ENCODE measurements around the gene SPRYD3. TPM values are rescaled to one million over a fixed set of nuclear protein-coding genes. Genes with fewer than 3 reads are reported as not detected.
A peak's percentile ranks its signal among the peaks of the same experiment; 100 is the strongest.
"Not testable (repeated sequence)": the region's sequence is repeated elsewhere in the genome, so short reads cannot be mapped to it uniquely, and the experiment has no call there.

The SPRYD3 gene
- total and polyA plus RNA-seq, 9 donors: 15.2 to 23.6 (median 20.1) TPM

DNA sequence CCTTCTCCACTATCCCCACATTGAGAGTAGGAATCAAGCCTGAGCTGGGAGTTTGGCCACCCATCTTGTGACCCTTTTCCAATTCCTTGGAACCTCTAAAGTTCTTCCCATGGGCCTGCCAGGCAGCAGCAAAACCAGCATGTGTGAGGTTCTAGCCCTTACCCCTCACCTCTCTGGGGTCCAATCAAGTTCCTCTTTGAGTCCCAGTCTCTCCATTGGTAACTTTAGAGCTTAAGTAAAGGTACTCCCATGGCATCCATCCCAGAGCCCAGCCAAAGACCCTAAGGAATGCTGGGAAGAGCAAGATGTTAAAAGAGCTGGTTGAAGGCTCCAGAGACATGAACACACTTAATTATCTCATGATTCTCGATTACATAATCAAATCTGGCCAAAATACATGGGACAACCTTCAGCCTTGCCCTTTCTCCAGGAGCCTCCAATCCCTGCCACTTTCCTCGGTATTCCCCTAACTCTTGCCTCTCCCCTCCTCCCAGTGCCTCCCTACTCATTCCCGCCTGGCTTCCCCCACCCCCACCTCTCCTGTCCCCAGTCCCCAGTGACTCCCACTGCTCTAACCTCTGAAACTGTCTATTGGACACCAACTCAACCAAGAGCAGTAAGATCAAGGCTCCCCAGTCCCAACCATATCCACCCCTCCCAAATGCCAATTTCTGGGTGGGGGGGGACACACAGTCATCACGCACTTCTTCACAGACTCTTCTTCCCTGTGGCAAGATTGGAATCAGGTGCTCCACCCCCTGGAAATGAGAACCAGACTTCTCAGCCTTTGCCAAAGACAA, 34.1 kb downstream of the SPRYD3 start:
- Histone ChIP-seq H3K4me1 (ENCODE audit: control insufficient read depth, insufficient read depth, low read length) (peaks cover 68% of the 10 kb centered on the region), H3K27ac (ENCODE audit: low read length) (peak overlapping the region; percentile 98), H3K27me3 (ENCODE audit: control insufficient read depth, insufficient read depth, low read length) (no peaks in the 10 kb centered on the region), H3K4me3 (ENCODE audit: low read length) (no peak overlapping the region), H3K36me3 (ENCODE audit: control insufficient read depth, insufficient read depth, low read length) (peaks cover 13% of the 10 kb centered on the region), H3K9me3 (replicated peaks; ENCODE audit: control insufficient read depth, low read depth, low read length) (no peaks in the 10 kb centered on the region)
- DNase-seq: peak; percentile 49
- WGBS (ENCODE audit: insufficient coverage): 67% methylated on average over 3 of the region's 4 CpGs

DNA sequence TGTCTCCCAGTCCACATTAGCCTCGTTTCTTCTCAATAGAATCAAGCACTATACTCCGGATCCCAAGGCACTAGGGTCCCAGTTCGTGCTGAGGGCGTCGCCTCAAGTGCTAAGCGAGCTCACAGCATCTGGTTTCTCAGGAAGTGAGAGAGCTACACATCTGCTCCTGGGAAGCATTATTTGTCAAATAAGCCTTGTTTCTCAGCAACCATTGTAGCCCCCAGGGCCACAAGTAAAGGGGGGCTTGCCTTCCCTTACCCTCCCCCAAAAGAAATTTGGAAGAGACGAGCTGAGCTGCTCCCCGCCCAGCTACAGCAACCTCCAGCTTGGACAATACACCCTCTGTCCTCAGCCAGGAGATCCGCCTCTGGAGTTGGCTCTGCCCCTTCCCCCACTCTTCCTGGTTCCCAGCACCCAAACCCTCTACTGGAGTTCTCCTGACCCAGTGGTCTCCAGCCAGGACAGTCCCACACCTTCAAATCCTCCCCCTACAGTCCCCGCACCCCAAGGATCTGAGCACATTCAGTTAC, 35.1 kb downstream of the SPRYD3 start:
- no peaks in the 10 kb centered on the region for H3K27me3 ChIP-seq (ENCODE audit: control insufficient read depth, insufficient read depth, low read length)
- peak; percentile 97 for DNase-seq
- WGBS (ENCODE audit: insufficient coverage): 7% methylated on average over 5 of the region's 10 CpGs
- peak overlapping the region; percentile 6 for H3K4me3 ChIP-seq (ENCODE audit: low read length)
- H3K4me1 ChIP-seq (ENCODE audit: control insufficient read depth, insufficient read depth, low read length): peaks cover 58% of the 10 kb centered on the region
- peak overlapping the region; percentile 98 for H3K27ac ChIP-seq (ENCODE audit: low read length)
- peaks cover 23% of the 10 kb centered on the region for H3K36me3 ChIP-seq (ENCODE audit: control insufficient read depth, insufficient read depth, low read length)
- H3K9me3 ChIP-seq (replicated peaks; ENCODE audit: control insufficient read depth, low read depth, low read length): no peaks in the 10 kb centered on the region

DNA sequence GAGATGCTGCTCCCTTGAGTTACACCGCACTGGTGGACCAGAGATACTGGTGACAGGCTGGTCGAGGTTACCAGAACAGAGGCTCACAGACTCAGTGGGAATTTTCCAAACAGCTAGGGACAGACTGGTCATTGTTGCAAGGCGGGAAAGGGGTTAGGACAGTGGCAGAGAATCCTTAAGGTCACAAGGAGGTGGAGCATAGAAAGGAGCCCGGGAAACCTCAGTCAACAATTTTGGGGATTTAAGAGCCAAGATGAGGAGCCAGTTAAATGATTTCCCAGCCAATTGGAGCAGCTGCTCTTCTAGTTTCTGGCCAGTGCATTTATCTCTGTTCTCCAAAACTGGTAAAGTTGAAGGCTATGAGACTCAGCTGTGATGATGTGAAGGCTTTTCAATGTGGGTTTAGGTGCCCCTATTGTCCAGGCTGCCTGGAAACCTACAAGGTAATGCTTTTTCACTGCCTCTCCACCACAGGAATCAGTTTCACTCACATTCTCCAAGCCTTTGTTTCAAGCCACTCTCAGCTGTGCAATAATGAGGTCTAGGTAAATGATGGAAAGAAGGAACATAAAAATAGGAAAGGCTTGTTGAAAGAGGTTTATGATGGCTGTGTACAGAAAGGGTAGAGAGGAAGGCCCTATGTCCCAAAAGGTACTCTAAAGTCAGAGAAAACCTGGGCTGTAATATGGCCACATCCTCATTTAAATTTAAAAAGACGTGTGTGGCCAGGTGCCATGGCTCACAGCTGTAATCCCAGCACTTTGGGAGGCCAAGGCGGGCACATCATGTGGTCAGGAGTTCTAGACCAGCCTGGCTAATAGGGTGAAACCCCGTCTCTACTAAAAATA, 36.4 kb downstream of the SPRYD3 start:
- no peaks in the 10 kb centered on the region for H3K27me3 ChIP-seq (ENCODE audit: control insufficient read depth, insufficient read depth, low read length)
- H3K4me3 ChIP-seq (ENCODE audit: low read length): no peak overlapping the region
- peaks cover 45% of the 10 kb centered on the region for H3K4me1 ChIP-seq (ENCODE audit: control insufficient read depth, insufficient read depth, low read length)
- DNase-seq: peak; percentile 41
- no peaks in the 10 kb centered on the region for H3K9me3 ChIP-seq (replicated peaks; ENCODE audit: control insufficient read depth, low read depth, low read length)
- WGBS (ENCODE audit: insufficient coverage): 41% methylated on average over 4 of the region's 7 CpGs
- H3K27ac ChIP-seq (ENCODE audit: low read length): peak overlapping the region; percentile 98
- H3K36me3 ChIP-seq (ENCODE audit: control insufficient read depth, insufficient read depth, low read length): peaks cover 36% of the 10 kb centered on the region

DNA sequence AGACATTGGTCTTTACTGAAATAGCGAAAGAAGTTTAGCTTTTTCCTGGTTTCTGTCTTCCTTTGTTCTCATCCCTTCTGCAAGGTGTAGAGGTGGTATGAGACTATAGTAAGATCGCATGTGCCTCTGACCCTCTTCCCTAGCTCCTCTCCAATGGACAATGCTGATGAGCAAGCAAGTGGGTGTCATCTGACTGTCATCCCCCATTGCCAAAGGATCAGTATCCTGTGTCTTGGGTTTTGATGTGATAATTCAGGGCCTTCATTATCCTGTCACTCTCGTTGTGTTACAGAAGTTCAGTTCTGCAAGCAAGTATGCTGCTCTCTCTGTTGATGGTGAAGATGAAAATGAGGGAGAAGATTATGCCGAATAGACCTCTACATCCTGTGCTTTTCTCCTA, 39.3 kb downstream of the SPRYD3 start:
- H3K9me3 ChIP-seq (replicated peaks; ENCODE audit: control insufficient read depth, low read depth, low read length): no peaks in the 10 kb centered on the region
- no peak for DNase-seq
- H3K27ac ChIP-seq (ENCODE audit: low read length): no peak overlapping the region
- peaks cover 64% of the 10 kb centered on the region for H3K36me3 ChIP-seq (ENCODE audit: control insufficient read depth, insufficient read depth, low read length)
- H3K4me1 ChIP-seq (ENCODE audit: control insufficient read depth, insufficient read depth, low read length): peaks cover 24% of the 10 kb centered on the region
- 100% methylated on average over 1 of the region's 4 CpGs for WGBS (ENCODE audit: insufficient coverage)
- no peak overlapping the region for H3K4me3 ChIP-seq (ENCODE audit: low read length)
- H3K27me3 ChIP-seq (ENCODE audit: control insufficient read depth, insufficient read depth, low read length): no peaks in the 10 kb centered on the region

DNA sequence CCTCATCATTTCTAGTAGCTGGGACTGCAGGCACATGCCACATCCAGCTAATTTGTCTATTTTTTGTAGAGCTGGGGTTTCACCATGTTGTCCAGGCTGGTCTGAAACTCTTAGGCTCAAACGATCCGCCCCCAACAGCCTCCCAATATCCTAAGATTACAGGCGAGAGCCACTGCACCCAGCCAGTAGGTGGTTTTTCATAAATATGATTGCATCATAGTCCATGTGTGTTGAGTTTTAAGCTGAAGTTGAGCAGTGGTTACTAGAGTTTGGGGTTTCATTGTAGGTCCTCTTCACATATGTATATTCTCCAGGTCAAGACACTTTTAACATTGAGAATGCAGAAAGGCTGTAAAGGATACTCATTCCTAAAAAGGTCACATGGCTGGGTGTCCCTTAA, 42.4 kb downstream of the SPRYD3 start:
- H3K27me3 ChIP-seq (ENCODE audit: control insufficient read depth, insufficient read depth, low read length): no peaks in the 10 kb centered on the region
- no peaks in the 10 kb centered on the region for H3K4me1 ChIP-seq (ENCODE audit: control insufficient read depth, insufficient read depth, low read length)
- H3K9me3 ChIP-seq (replicated peaks; ENCODE audit: control insufficient read depth, low read depth, low read length): no peaks in the 10 kb centered on the region
- H3K4me3 ChIP-seq (ENCODE audit: low read length): no peak overlapping the region
- DNase-seq: no peak
- no CpG with 5 or more reads among the region's 3 CpGs for WGBS (ENCODE audit: insufficient coverage)
- H3K36me3 ChIP-seq (ENCODE audit: control insufficient read depth, insufficient read depth, low read length): peaks cover 76% of the 10 kb centered on the region
- no peak overlapping the region for H3K27ac ChIP-seq (ENCODE audit: low read length)

DNA sequence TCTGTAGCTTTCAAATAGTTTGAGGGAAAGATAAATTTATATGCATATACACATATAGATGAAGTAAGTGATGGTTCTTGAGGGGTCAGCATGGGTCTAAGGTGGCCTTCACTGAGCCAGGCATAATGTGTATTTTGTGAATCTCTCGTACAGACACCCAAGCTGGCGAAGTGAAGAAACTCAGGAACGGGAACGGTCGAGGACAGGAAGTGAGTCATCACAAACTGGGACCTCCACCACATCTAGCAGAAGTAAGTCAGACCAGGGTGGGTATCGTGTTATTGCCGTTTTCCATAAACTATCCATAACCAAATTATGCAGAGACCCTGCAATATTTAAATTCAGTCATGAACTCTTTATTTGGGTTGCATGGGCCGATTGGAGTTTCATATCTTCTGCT, 44.7 kb downstream of the SPRYD3 start:
- peak overlapping the region; percentile 57 for H3K27ac ChIP-seq (ENCODE audit: low read length)
- WGBS (ENCODE audit: insufficient coverage): 79% methylated on average over 5 of the region's 8 CpGs

DNA sequence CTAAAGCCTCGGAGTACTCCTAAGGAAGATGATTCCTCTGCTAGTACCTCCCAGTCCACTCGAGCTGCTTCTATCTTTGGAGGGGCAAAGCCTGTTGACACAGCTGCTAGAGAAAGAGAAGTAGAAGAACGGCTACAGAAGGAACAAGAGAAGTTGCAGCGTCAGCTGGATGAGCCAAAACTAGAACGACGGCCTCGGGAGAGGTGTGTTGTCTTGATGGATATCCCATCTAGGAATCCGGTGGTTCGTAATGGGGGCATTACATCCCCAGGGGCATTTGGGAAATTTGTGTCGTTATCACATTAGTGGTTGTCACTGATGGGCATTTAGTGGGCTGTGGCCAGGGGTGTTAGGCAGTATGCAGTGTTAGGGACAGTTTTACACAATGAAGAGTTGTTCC, 45.4 kb downstream of the SPRYD3 start:
- not testable (repeated sequence) for H3K4me1 ChIP-seq (ENCODE audit: control insufficient read depth, insufficient read depth, low read length); H3K27me3 ChIP-seq (ENCODE audit: control insufficient read depth, insufficient read depth, low read length); H3K4me3 ChIP-seq (ENCODE audit: low read length); H3K9me3 ChIP-seq (replicated peaks; ENCODE audit: control insufficient read depth, low read depth, low read length)
- H3K36me3 ChIP-seq (ENCODE audit: control insufficient read depth, insufficient read depth, low read length): peaks cover 79% of the 10 kb centered on the region
- WGBS (ENCODE audit: insufficient coverage): 78% methylated on average over 8 of the region's 10 CpGs
- DNase-seq: peak; percentile 48
- peak overlapping the region; percentile 57 for H3K27ac ChIP-seq (ENCODE audit: low read length)

More for the DNA sequence above, 44.7 kb downstream of the SPRYD3 start:
- no peaks in the 10 kb centered on the region for H3K4me1 ChIP-seq (ENCODE audit: control insufficient read depth, insufficient read depth, low read length)
- H3K4me3 ChIP-seq (ENCODE audit: low read length): no peak overlapping the region
- H3K36me3 ChIP-seq (ENCODE audit: control insufficient read depth, insufficient read depth, low read length): peaks cover 80% of the 10 kb centered on the region
- DNase-seq: no peak
- H3K9me3 ChIP-seq (replicated peaks; ENCODE audit: control insufficient read depth, low read depth, low read length): no peaks in the 10 kb centered on the region
- H3K27me3 ChIP-seq (ENCODE audit: control insufficient read depth, insufficient read depth, low read length): no peaks in the 10 kb centered on the region

DNA sequence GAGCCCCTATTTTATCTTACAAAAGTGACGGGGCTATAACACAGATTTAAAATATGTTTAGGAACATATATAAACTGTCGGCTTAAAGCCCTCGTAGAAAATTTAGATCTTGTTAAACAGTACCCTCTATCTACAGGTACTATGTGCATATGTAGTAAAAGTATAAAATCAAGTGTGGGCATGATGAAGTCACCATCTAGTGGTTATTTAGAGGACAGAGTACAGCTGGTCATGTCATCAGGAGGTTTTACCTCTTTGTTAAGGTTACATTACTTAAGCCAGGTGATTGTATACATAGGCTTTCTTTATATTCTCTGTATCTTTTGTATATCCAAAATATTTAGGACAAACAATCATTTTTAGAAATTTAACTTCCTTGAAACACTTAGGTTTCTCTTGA, 47.6 kb downstream of the SPRYD3 start:
- DNase-seq: no peak
- no peaks in the 10 kb centered on the region for H3K27me3 ChIP-seq (ENCODE audit: control insufficient read depth, insufficient read depth, low read length)
- no peak overlapping the region for H3K27ac ChIP-seq (ENCODE audit: low read length)
- H3K4me1 ChIP-seq (ENCODE audit: control insufficient read depth, insufficient read depth, low read length): no peaks in the 10 kb centered on the region
- no peaks in the 10 kb centered on the region for H3K9me3 ChIP-seq (replicated peaks; ENCODE audit: control insufficient read depth, low read depth, low read length)
- H3K4me3 ChIP-seq (ENCODE audit: low read length): no peak overlapping the region
- H3K36me3 ChIP-seq (ENCODE audit: control insufficient read depth, insufficient read depth, low read length): peaks cover 69% of the 10 kb centered on the region
- no CpG with 5 or more reads among the region's 3 CpGs for WGBS (ENCODE audit: insufficient coverage)

DNA sequence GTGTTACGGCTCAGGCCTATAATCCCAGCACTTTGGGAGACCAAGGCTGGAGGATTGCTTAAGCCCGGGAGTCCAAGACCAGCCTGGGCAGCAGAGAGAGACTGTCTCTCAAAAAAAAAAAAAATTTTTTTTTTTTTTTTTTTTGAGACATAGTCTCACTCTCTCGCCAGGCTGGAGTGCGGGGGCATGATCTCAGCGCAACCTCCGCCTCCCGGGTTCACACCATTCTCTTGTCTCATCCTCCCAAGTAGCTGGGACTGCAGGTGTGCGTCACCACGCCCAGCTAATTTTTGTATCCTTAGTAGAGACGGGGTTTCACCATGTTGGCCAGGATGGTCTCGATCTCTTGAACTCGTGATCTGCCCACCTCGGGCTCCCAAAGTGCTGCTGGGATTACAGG, 52.2 kb downstream of the SPRYD3 start:
- H3K36me3 ChIP-seq (ENCODE audit: control insufficient read depth, insufficient read depth, low read length): peaks cover 52% of the 10 kb centered on the region
- DNase-seq; H3K4me1 ChIP-seq (ENCODE audit: control insufficient read depth, insufficient read depth, low read length); H3K4me3 ChIP-seq (ENCODE audit: low read length); H3K27ac ChIP-seq (ENCODE audit: low read length); H3K27me3 ChIP-seq (ENCODE audit: control insufficient read depth, insufficient read depth, low read length); H3K9me3 ChIP-seq (replicated peaks; ENCODE audit: control insufficient read depth, low read depth, low read length): not testable (repeated sequence)
- no CpG with 5 or more reads among the region's 13 CpGs for WGBS (ENCODE audit: insufficient coverage)

DNA sequence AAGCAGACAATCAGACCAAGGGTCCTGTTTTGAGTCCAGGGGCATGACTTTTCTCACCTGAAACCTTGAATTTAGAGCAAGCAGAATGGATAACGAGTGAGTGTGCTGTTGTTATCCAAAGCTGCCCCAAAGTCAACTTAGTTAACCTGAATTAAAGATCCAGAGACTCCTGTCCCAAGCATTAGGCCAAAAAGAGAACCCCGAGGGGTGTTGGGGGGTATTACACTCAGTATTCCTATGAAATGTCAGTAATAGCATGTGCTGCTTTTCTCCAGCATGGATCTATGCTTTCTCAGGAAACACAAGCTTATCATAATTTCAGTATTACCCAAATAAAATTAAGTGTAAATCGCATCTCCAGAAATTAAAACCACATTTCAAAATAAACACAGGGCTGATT, 53.9 kb downstream of the SPRYD3 start:
- WGBS (ENCODE audit: insufficient coverage): no CpG with 5 or more reads among the region's 3 CpGs
- Histone ChIP-seq H3K27me3 (ENCODE audit: control insufficient read depth, insufficient read depth, low read length) (no peaks in the 10 kb centered on the region), H3K4me1 (ENCODE audit: control insufficient read depth, insufficient read depth, low read length) (no peaks in the 10 kb centered on the region), H3K4me3 (ENCODE audit: low read length) (no peak overlapping the region), H3K27ac (ENCODE audit: low read length) (no peak overlapping the region), H3K9me3 (replicated peaks; ENCODE audit: control insufficient read depth, low read depth, low read length) (no peaks in the 10 kb centered on the region), H3K36me3 (ENCODE audit: control insufficient read depth, insufficient read depth, low read length) (peaks cover 49% of the 10 kb centered on the region)
- DNase-seq: no peak

Data from muscle of leg (tissue), 11 donors.